ENCODE results near the gene KRTAP4-8.

- TF ChIP-seq CTCF (IDR thresholded peaks at IDR 0.05) (no peak), POLR2A (IDR thresholded peaks at IDR 0.05) (no peak)
Measured at GRCh38 chr17:41121742-41122141, 23.8 kb upstream of the KRTAP4-8 start.
